GM19438 (cell line): Measurements from ENCODE around the gene SMTN.
"Not testable (repeated sequence)": the region's sequence is repeated elsewhere in the genome, so short reads cannot be mapped to it uniquely, and the experiment has no call there.

ENCODE experiments used
- ATAC-seq: cut with Tn5 transposase; IDR thresholded peaks from one replicate; pipeline ENCODE4 v1.9.1; 2021; ENCODE audit warnings: low read depth; ENCODE audit not compliant: unreplicated experiment

The SMTN gene

GRCh38 chr22:31089160-31090100 is 8.3 kb downstream of the SMTN start:
- no peak for ATAC-seq

- ATAC-seq, result no peak
Observed at GRCh38 chr22:31090217-31091085, 9.3 kb downstream of the SMTN start.

- ATAC-seq, result no peak
Observed at GRCh38 chr22:31091106-31091975, 10.2 kb downstream of the SMTN start.

- ATAC-seq, result no peak
Observed at GRCh38 chr22:31092161-31092560, 11.0 kb downstream of the SMTN start.

- ATAC-seq, result no peak
Observed at GRCh38 chr22:31093086-31093850, 12.2 kb downstream of the SMTN start.

GRCh38 chr22:31094021-31094551 is 13.0 kb downstream of the SMTN start:
- ATAC-seq, result no peak

GRCh38 chr22:31094741-31095140 is 13.6 kb downstream of the SMTN start:
- ATAC-seq, result no peak

GRCh38 chr22:31095637-31096249 is 14.6 kb downstream of the SMTN start:
- no peak for ATAC-seq

GRCh38 chr22:31096657-31097279 is 15.7 kb downstream of the SMTN start:
- no peak for ATAC-seq

- not testable (repeated sequence) for ATAC-seq
Observed at GRCh38 chr22:31097539-31097938, 16.4 kb downstream of the SMTN start.

- no peak for ATAC-seq
Observed at GRCh38 chr22:31097941-31098631, 17.0 kb downstream of the SMTN start.

GRCh38 chr22:31098632-31099110 is 17.6 kb downstream of the SMTN start:
- no peak for ATAC-seq

- no peak for ATAC-seq
Observed at GRCh38 chr22:31099386-31099785, 18.3 kb downstream of the SMTN start.

- ATAC-seq, result no peak
Observed at GRCh38 chr22:31099841-31100761, 19.0 kb downstream of the SMTN start.

GRCh38 chr22:31100762-31101525 is 19.8 kb downstream of the SMTN start:
- no peak for ATAC-seq

GRCh38 chr22:31102441-31103081 is 21.4 kb downstream of the SMTN start:
- ATAC-seq, result no peak
